T follicular helper cell (primary cell): ENCODE measurements around the gene TBC1D13.
"Not testable (repeated sequence)": the region's sequence is repeated elsewhere in the genome, so short reads cannot be mapped to it uniquely, and the experiment has no call there.

Source experiments
- DNase-seq: peaks from one replicate; pipeline ENCODE4 v3.0.0-alpha.2; 2020; ENCODE audit warnings: low read depth

TBC1D13 gene

DNA sequence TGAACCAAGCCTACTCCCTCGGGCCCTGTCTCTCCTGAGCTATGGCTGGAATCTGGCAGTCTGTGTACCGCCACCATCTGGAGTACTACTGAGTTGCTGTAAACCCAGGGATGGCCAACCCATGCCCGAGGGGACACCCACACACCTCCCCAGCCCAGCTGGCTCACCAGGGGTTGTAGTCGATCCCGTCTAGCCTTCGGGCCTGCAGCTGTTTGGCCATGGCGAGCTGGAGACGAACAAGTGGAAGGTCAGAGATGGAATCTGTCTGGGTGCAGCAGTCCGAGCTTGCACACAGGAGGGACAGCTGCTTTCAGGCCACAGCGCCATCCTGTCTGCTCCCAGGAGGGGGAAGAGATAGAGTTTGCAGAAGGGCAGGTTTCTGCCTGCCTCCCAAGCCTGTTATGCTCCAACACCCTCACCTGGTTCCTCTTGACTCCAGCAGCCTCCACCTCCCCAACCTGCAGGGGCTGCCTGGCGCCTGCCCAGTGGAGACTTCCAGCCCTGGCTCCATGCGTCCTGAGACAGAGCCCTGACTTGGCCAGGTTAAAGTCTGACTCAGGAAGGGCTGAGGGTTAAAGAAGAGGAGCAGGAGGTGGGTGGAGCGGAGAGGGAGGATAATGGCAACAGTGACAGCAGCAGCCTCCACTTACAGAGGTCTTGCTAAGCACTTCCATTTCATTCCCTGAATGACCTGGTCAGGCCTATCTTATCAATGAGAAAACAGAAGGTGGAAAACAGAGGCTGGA, 58.3 kb downstream of the TBC1D13 start:
- no peak for DNase-seq

DNA sequence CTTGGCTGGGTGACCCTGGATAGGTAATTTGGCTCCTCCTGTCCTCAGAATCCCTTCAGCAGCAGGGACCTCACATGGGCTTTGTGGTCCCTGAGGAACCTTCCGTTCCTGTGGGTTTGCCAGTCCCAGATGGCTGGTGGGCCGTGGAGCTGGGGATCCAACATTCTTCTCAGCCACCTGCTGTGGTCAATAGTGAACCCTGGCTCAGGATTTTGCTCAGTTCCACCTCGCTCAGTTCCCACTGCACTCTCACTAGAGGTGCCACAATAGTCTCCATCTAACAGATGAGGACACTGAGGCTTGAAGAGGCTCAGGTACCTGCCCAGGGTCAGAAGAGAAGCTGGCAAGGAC, 59.6 kb downstream of the TBC1D13 start:
- no peak for DNase-seq

DNA sequence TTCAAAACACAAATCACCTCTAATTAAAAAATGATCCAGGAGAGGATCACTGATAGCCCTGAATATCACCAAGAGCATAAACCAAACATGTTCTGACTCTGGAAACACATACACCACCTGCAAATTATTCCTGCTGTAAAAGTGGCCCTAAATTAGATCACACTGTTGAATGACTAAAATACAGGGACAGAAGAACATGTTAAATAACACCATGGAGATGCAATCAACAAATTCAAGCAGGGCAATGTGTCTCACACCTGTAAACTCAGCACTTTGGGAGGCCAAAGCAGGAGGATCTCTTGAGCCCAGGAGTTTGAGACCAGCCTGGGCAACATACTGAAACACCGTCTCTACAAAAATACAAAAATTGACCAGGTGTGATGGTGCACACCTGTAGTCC, 60.8 kb downstream of the TBC1D13 start:
- no peak for DNase-seq

DNA sequence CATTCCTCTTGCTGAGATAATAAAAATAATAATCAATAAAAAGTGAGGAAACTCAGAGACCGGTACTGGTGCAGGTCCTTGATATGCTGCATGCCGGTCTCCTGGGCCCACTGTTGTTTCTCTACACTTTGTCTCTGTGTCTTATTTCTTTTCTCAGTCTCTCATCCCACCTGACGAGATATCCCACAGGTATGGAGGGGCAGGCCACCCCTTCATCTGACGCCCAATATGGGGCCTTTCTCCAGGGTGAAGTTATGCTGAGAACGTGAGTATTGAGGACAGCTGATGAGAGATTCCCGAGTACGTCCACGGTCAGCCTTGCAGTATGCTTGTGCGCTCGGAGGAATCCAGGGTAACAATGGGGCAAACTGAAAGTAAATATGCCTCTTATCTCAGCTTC, 64.0 kb downstream of the TBC1D13 start:
- DNase-seq = not testable (repeated sequence)

DNA sequence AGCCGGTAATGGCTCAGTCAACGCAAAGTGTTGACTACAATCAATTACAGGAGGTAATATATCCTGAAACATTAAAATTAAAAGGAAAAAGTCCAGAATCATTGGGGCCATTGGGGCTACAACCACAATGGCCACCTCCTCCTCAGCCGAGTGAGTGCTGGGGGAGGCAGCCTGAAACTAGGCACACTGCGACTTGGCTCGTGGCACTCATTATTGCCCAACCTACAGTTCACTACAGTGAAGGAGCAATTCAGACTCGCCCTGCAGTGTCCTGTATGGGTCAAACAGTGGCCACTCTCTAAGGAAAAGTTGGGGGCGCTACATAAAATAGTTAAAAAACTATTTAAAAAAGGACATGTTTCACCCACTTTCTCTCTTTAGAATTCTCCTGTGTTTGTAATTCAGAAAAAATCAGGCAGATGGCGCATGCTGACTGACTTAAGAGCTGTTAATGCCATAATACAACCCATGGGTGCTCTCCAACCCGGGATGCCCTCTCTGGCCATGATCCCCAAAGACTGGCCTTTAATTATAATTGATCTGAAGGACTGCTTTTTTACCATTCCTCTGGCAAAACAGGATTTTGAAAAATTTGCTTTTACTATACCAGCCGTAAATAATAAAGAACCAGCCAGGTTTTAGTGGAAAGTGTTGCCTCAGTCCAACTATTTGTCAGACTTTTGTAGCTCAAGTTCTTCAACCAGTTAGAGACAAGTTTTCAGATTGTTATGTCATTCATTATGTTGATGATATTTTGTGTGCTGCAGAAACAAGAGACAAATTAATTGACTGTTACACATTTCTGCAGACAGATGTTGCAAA, 64.9 kb downstream of the TBC1D13 start:
- not testable (repeated sequence) for DNase-seq

DNA sequence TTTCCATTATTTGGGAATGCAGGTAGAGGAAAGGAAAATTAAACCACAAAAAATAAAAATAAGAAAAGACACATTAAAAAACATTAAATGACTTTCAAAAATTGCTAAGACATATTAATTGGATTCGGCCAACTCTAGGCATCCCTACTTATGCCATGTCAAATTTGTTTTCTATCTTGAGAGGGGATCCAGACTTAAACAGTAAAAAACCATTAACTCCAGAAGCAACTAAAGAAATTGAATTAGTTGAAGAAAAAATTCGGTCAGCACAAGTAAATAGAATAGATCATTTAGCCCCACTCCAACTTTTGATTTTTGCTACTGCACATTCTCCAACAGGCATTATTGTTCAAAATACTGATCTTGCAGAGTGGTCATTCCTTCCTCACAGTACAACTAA, 65.6 kb downstream of the TBC1D13 start:
- DNase-seq = not testable (repeated sequence)

DNA sequence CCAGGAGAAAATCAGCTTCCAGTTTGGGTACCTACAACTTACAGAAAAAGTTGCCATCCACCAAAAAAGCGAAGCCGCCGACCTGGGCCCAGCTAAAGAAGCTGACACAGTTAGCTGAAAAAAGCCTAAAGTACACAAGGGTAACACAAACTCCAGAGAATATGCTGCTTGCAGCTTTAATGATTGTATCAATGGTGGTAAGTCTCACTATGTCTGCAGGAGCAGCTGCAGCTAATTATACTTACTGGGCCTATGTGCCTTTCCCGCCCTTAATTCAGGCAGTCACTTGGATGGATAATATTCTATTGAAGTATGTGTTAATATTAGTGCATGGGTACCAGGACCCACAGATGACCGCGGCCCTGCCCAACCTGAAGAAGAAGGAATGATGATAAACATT, 67.4 kb downstream of the TBC1D13 start:
- not testable (repeated sequence) for DNase-seq

DNA sequence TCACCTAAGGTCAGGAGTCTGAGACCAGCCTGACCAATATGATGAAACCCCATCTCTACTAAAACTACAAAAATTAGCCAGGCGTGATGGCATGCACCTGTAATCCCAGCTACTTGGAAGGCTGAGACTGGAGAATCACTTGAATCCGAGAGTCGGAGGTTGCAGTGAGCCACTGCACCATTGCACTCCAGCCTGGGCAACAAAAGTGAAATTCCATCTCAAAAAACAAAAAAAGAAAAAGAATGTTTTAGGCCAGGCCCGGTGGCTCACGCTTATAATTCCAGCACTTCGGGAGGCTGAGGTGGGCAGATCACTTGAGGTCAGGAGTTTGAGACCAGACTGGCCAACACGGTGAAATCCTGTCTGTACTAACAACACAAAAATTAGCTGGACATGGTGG, 71.4 kb downstream of the TBC1D13 start:
- DNase-seq = not testable (repeated sequence)
